SKM-1 (cell line): ENCODE results near the gene CHST4.
"Not testable (repeated sequence)": the region's sequence is repeated elsewhere in the genome, so short reads cannot be mapped to it uniquely, and the experiment has no call there.

ENCODE experiments used
- DNase-seq: peaks from one replicate; lab custom pipeline; 2025; ENCODE audit not compliant: unreplicated experiment; lab: John Stamatoyannopoulos, UW

CHST4 gene

DNA sequence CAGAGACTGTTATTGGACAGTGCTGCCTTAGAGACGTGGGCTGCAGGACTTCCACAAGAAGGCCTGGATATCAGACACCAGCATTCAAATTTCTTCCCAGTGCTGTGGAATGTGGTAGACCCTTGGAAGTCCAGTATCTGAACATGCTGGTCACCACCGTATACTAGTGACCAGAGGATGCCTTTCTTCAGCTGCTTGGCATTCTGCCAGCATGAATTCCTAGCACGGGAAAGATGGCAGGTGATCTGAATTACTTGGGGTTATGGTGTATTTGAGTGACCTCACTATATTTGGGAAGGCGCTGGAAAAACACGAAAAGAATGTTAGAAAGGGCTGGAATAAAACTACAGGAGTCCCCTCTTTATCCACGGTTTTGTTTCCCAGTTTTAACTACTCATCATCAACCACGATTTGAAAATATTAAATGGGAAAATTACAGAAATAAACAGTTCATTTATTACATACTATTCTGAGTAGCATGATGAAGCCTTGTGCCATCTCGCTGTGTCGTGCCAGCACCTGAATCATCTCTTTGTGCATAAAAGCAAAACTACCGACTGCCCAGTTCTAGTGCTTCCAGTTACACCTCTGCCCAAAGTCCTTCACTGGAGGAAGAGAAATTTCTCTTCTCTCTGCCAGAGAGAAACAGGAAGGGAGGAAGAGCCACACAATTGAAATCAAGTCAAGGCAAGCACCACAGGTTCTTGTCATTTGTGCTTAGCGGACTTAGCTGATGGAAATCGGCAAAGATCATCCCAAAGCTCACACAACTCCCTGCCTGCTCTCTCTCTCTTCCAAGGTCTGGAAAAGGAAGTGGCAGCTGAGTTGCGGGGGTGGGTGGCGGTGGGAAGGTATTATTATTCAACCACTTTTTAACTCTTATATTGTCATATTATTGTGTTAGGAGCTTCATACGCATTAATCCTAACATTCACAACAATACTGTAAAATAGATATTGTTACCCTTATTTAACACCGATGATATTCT lies 1.4 kb upstream of the CHST4 start:
- no peak for DNase-seq

DNA sequence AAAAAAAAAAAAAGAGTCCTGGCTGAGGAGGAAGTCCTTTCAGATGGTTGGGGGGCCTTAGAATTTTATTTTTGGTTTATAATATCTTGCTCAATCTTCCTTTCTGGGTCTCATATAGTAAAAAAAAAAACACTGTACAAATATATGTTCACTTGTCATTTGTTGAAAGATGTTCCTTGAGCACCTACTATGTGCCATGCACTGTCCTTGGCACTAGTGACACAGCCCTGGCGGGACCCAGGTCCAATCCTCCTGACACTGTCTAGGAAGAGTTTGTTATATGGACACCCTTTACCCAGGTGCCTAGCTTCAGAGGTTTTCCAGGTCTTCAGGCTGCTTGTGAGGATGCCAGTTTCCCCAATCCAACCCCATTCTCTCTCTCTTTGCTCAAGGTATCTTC lies 2.0 kb downstream of the CHST4 start:
- DNase-seq, result no peak

GRCh38 chr16:71528863-71529262 lies 2.6 kb downstream of the CHST4 start:
- no peak for DNase-seq

GRCh38 chr16:71532366-71532765 lies 6.1 kb downstream of the CHST4 start:
- no peak for DNase-seq

DNA sequence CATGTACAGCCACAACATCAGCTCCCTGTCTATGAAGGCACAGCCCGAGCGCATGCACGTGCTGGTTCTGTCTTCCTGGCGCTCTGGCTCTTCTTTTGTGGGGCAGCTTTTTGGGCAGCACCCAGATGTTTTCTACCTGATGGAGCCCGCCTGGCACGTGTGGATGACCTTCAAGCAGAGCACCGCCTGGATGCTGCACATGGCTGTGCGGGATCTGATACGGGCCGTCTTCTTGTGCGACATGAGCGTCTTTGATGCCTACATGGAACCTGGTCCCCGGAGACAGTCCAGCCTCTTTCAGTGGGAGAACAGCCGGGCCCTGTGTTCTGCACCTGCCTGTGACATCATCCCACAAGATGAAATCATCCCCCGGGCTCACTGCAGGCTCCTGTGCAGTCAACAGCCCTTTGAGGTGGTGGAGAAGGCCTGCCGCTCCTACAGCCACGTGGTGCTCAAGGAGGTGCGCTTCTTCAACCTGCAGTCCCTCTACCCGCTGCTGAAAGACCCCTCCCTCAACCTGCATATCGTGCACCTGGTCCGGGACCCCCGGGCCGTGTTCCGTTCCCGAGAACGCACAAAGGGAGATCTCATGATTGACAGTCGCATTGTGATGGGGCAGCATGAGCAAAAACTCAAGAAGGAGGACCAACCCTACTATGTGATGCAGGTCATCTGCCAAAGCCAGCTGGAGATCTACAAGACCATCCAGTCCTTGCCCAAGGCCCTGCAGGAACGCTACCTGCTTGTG lies 10.7 kb downstream of the CHST4 start:
- no peak for DNase-seq

- DNase-seq, result no peak
These were observed 11.4 kb downstream of the CHST4 start for GRCh38 chr16:71537643-71538042.

DNA sequence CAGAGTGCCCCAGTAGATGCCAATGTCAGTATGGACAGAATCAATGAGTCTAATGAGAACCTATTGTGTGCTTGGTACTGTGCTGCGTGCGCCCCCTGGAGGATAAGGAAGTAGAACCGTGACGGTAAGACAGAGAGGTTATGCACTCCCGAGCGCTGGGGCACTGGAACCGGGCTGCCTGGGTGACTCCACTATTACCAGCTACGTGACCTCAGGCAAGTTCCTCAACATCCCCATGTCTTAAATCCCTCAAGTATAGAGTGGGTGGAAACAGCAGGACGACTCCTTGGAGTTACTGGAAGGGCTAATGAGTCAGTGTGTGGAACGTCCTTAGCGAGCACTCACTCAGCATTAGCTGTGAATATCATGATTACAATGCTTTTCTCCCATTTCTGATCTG lies 16.2 kb downstream of the CHST4 start:
- peak; percentile 25 for DNase-seq

DNA sequence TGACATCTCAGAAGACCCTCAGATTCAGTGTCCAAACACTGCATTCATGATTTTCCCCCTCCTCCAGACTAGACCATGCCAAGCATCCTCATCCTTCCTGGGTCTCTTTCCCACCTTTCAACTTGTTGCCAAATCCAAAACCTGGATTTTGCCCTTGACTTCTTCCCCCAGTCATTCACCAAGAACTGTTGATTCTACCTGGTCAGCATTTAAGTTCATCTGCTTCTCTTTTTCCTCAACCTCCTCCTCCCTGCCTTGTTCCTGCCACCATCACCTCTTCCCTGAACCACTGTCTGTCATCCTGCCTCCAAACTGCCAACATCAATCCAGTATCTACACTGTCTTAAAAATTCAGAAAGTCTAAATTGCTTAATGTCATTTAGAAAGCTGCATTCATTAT lies 20.9 kb downstream of the CHST4 start:
- DNase-seq, result no peak

- no peak for DNase-seq
These were observed 26.7 kb downstream of the CHST4 start for GRCh38 chr16:71552698-71553503.

- peak; percentile 15 for DNase-seq
These were observed 29.1 kb downstream of the CHST4 start for GRCh38 chr16:71555230-71555891.

- no peak for DNase-seq
These were observed 31.1 kb downstream of the CHST4 start for GRCh38 chr16:71557299-71557698.

- DNase-seq, result no peak
These were observed 31.8 kb downstream of the CHST4 start for GRCh38 chr16:71557954-71558582.

DNA sequence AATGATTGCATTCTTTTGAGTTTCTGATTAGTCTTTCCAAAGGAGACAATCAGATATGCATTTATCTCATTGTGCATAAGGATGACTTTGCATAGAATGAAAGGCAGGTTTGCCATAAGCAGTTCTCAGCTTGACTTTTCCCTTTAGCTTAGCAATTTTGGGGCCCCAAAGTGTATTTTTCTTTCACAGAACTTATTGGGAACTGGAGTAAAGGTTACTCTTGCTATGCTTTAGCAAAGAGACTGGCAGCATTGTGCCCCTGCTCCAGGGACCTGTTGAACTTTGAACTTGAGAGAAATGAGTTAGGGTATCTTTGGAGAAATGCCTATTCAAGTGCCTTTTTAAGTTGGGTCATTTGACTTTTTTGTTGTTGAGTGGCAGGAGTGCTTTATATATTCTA lies 33.6 kb downstream of the CHST4 start:
- no peak for DNase-seq

DNA sequence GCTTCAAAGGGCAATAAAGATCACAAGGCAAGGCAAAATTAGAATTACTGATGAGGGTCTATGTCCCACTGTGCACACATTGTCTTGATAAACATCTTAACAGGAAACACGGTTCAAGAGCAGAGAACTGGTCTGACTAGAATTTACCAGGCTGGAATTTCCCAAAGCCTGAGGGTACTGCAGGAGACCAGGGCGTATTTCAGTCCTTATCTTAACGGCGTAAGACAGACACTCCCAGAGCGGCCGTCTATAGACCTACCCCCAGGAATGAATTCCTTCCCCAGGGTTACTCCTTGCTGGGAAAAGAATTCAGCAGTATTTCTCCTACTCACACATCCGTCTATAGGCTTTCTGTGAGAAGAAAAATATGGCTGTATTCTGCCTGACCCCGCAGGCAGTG lies 35.7 kb downstream of the CHST4 start:
- DNase-seq, result not testable (repeated sequence)

- DNase-seq, result no peak
These were observed 36.3 kb downstream of the CHST4 start for GRCh38 chr16:71562552-71562951.

DNA sequence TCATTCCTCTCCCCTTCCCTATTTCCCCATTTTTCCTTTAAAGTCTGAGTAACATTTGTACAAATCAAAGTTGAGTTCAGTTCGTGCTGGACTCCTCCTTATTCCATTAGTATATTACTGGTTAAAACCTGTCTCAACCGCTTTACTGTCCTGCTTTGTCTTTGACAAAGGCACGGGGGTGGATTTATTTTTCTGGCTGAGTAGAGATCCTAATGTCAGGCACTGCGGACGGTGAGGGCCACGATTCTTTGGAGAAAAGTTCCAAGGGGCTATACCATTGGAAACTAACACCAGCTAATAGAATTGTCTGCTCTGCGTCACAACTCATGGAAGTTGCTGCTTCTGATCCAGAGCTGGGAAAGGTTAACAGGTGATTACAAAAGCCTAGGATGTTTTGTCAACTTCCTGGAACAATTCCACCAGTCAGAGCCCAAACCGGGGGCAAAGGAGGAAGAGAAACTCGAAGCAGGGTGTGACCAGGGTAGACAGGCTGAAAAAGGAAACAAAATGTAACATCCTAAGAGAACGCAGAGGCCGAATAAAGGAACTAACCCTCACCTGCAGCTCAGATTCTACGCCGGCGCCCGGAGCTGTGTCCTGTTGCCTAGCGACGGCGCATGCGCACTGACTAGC lies 38.2 kb downstream of the CHST4 start:
- DNase-seq, result peak; percentile 65

DNA sequence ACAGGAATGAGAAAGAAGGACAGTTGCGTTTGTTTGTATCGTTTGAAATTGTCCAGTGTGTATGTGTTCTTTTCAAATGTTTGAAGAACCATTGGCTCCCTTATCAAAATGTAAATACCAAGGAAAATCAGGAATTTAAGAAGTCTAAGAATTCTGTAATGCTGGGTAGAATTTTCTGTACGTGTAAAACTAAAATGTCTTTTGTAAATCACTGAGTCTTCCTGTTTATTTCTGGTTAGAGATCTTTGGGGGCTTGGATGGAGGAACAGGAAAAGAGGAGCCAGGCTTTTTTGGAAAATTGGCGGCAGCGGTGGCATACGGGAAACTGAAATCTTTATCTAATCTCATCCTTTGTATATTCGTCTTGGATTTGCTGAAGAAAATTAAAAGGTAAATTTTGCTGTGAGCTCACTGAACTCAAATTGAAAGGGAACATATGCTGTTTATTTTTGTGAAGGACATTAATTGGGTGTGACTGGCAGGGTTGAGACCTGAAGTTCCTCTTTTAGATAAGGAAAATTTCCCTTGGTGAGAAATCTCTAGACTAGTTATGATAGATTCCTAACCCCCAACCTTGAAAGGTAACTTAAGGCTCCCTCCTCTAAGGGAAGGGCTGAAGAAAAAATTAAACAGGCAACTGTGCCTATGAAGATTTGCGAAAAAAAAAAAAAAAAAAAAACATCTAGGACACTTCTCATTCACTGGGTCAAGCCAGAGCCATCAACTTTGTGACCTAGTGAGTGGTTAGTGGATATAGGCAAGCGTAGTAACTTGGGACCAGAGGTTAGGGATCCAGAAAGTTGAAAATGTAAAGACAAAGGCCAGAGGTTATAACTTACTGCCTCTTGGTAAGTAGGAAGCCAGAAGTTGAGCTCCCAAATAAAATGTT lies 39.8 kb downstream of the CHST4 start:
- no peak for DNase-seq

DNA sequence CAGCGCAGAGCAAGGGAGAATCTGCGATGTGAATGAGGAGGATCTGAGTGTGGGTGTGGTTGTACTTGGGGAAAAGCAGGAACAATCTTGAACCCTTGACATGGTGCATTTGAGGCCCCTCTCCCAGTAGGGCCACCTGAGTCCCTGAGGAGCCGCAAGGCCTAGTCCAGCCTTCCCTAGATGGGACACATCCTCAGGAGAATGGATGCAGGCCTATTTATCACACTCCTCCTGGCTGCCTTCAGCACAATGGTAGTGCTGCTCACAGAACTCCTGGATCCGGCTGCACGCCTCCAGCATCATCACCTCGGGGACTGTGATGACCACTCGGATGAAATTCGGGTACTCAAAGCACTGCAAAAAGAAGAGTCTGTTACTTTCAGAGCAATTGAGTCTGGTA lies 41.7 kb downstream of the CHST4 start:
- DNase-seq, result no peak

- DNase-seq, result no peak
These were observed 42.3 kb downstream of the CHST4 start for GRCh38 chr16:71568551-71568950.
